ENCODE data around the gene DET1.
"Not testable (repeated sequence)": the region's sequence is repeated elsewhere in the genome, so short reads cannot be mapped to it uniquely, and the experiment has no call there.

DET1 gene

GRCh38 chr15:88533376-88533775, 13.1 kb downstream of the DET1 start:
- Mint-ChIP-seq H3K9me3 (peaks cover 16% of the 10 kb centered on the region), H3K27me3 (no peaks in the 10 kb centered on the region), H3K36me3 (ENCODE audit: low read depth) (peaks cover 40% of the 10 kb centered on the region), H3K4me1 (ENCODE audit: low read depth) (peaks cover 6% of the 10 kb centered on the region), H3K4me3 (no peak overlapping the region), H3K27ac (no peak overlapping the region)
- intact Hi-C loops (cut with micrococcal nuclease), result no loop called here

DNA sequence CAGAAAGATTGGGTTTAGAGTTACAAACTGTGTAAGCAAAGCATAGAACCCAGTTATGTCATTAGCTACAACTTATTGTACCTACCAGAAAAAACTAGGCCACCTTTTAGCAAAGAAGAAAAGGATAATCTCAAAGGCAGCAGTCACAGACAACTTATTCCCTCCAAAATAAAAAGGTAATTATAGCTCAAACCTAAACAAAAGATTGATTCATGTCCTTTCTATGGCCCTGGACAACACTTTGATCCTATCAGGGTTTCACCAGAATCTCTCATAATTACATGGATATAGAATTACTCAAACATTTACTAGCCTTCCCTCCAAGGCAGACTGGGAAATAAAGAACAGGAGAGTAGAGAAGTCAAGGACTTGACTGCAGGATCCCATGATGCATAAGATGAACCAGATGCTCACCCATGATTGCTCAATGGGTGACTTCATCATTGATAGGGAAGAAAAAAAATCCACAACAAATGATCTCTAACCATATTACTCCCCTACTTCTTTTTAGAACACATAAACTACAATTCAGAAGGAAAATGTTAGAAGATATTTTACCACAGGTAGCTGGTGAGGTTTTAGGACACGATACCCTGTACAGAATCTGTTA, 17.4 kb downstream of the DET1 start:
- Mint-ChIP-seq H3K4me3 (no peak overlapping the region), H3K27me3 (no peaks in the 10 kb centered on the region), H3K9me3 (no peaks in the 10 kb centered on the region), H3K36me3 (ENCODE audit: low read depth) (peaks cover 67% of the 10 kb centered on the region), H3K4me1 (ENCODE audit: low read depth) (no peaks in the 10 kb centered on the region), H3K27ac (no peak overlapping the region)
- intact Hi-C loops (cut with micrococcal nuclease), result no loop called here

GRCh38 chr15:88526247-88526879, 20.1 kb downstream of the DET1 start:
- intact Hi-C loops (cut with micrococcal nuclease), result no loop called here
- H3K4me3 Mint-ChIP-seq, result no peak overlapping the region
- H3K27me3 Mint-ChIP-seq, result no peaks in the 10 kb centered on the region
- H3K36me3 Mint-ChIP-seq (ENCODE audit: low read depth), result peaks cover 79% of the 10 kb centered on the region
- no peak overlapping the region for H3K27ac Mint-ChIP-seq
- no peaks in the 10 kb centered on the region for H3K4me1 Mint-ChIP-seq (ENCODE audit: low read depth)
- H3K9me3 Mint-ChIP-seq, result no peaks in the 10 kb centered on the region

- H3K9me3 Mint-ChIP-seq, result no peaks in the 10 kb centered on the region
- no peaks in the 10 kb centered on the region for H3K27me3 Mint-ChIP-seq
- H3K4me1 Mint-ChIP-seq (ENCODE audit: low read depth), result no peaks in the 10 kb centered on the region
- intact Hi-C loops (cut with micrococcal nuclease), result no loop called here
- H3K36me3 Mint-ChIP-seq (ENCODE audit: low read depth), result peaks cover 69% of the 10 kb centered on the region
- H3K4me3 Mint-ChIP-seq, result no peak overlapping the region
- no peak overlapping the region for H3K27ac Mint-ChIP-seq
Observed at GRCh38 chr15:88525418-88525817, 21.1 kb downstream of the DET1 start.

DNA sequence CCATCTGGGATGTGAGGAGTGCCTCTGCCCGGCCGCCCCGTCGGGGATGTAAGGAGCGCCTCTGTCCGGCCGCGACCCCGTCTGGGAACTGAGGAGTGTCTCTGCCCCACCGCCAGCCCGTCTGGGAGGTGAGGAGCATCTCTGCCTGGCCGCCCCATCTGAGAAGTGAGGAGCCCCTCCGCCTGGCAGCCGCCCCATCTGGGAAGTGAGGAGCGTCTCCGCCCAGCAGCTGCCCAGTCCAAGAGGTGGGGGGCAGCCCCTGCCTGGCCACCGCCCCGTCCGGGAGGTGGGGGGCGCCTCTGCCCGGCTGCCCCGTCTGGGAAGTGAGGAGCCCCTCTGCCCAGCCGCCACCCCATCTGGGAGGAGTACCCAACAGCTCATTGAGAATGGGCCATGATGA, 22.4 kb downstream of the DET1 start:
- H3K4me3 Mint-ChIP-seq; H3K4me1 Mint-ChIP-seq (ENCODE audit: low read depth); H3K27ac Mint-ChIP-seq; intact Hi-C loops (cut with micrococcal nuclease); H3K27me3 Mint-ChIP-seq; H3K9me3 Mint-ChIP-seq: not testable (repeated sequence)
- H3K36me3 Mint-ChIP-seq (ENCODE audit: low read depth), result peaks cover 56% of the 10 kb centered on the region

DNA sequence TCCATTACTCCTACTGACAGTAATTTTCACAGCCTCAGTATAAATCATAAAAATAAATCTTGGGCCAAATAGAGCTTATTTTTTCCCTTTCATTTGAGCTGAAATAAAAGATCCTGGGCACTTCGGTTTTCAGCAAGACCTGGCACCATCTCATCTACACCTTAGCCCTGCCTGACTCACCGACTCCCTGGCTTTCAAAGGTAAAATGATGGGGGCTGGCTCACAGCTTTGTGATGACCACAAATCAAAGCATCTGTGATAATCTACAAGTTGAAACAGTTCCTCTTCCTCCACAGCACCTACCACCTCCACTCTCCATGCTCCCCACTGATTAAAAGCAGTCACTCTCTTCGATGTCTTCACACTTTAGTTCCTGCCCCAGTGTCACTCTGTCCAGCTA, 27.6 kb downstream of the DET1 start:
- H3K36me3 Mint-ChIP-seq (ENCODE audit: low read depth), result peaks cover 13% of the 10 kb centered on the region
- no peak overlapping the region for H3K27ac Mint-ChIP-seq
- no peaks in the 10 kb centered on the region for H3K27me3 Mint-ChIP-seq
- no peaks in the 10 kb centered on the region for H3K4me1 Mint-ChIP-seq (ENCODE audit: low read depth)
- no peak overlapping the region for H3K4me3 Mint-ChIP-seq
- intact Hi-C loops (cut with micrococcal nuclease), result no loop called here
- H3K9me3 Mint-ChIP-seq, result no peaks in the 10 kb centered on the region

- H3K27me3 Mint-ChIP-seq, result no peaks in the 10 kb centered on the region
- peaks cover 12% of the 10 kb centered on the region for H3K4me1 Mint-ChIP-seq (ENCODE audit: low read depth)
- H3K36me3 Mint-ChIP-seq (ENCODE audit: low read depth), result peaks cover 38% of the 10 kb centered on the region
- intact Hi-C loops (cut with micrococcal nuclease), result no loop called here
- no peaks in the 10 kb centered on the region for H3K9me3 Mint-ChIP-seq
- H3K4me3 Mint-ChIP-seq, result no peak overlapping the region
- H3K27ac Mint-ChIP-seq, result no peak overlapping the region
Observed at GRCh38 chr15:88513195-88513594, 33.3 kb downstream of the DET1 start.

- Mint-ChIP-seq H3K9me3 (no peaks in the 10 kb centered on the region), H3K4me3 (no peak overlapping the region), H3K27me3 (no peaks in the 10 kb centered on the region), H3K36me3 (ENCODE audit: low read depth) (peaks cover 39% of the 10 kb centered on the region), H3K27ac (no peak overlapping the region), H3K4me1 (ENCODE audit: low read depth) (peaks cover 13% of the 10 kb centered on the region)
- intact Hi-C loops (cut with micrococcal nuclease), result no loop called here
Observed at GRCh38 chr15:88512601-88513000, 33.9 kb downstream of the DET1 start.

DNA sequence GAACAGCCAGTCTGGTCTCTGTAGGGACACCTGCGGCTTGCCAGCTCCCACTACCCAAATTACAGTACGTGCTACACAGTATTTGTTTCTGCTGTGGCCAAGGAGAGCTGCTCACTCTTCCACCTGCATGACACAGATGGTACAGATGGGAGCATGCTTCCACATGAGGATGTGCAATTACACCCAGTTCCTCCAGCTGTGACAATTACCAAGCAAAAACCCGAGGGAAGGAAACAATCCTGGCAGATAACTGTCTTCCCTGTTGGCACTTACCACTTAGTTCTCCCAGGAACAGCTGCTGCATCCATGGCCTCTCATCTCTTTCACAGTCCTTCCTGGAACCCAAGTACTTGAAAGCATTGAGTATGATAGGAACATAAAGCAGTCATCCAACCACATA, 34.4 kb downstream of the DET1 start:
- H3K36me3 Mint-ChIP-seq (ENCODE audit: low read depth), result peaks cover 44% of the 10 kb centered on the region
- intact Hi-C loops (cut with micrococcal nuclease), result no loop called here

DNA sequence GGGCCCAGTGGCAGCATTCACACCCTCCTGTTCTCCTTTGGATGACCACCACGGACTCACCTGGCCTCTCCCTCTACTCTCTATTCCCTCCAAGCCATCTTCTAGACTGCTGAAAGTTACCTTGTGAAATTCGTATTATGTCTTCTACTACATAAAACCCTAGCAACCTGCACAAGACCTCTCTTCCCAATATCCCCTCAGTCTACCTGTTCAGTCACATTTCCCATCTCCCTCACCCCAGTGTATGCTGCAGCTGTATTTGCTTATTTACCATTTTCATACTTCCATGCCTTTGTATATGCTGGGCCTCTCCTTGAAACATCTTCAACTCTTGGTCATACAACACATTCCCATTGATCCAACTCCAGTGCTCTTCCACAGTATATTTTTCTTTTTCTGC, 35.3 kb downstream of the DET1 start:
- Mint-ChIP-seq H3K4me3 (no peak overlapping the region), H3K9me3 (no peaks in the 10 kb centered on the region), H3K4me1 (ENCODE audit: low read depth) (peaks cover 13% of the 10 kb centered on the region), H3K36me3 (ENCODE audit: low read depth) (peaks cover 46% of the 10 kb centered on the region), H3K27ac (no peak overlapping the region), H3K27me3 (no peaks in the 10 kb centered on the region)
- intact Hi-C loops (cut with micrococcal nuclease), result no loop called here

More for the DNA sequence above, 34.4 kb downstream of the DET1 start:
- no peaks in the 10 kb centered on the region for H3K9me3 Mint-ChIP-seq
- H3K4me3 Mint-ChIP-seq, result no peak overlapping the region
- H3K27ac Mint-ChIP-seq, result no peak overlapping the region
- H3K27me3 Mint-ChIP-seq, result no peaks in the 10 kb centered on the region
- peaks cover 13% of the 10 kb centered on the region for H3K4me1 Mint-ChIP-seq (ENCODE audit: low read depth)

GRCh38 chr15:88509964-88510363, 36.5 kb downstream of the DET1 start:
- Mint-ChIP-seq H3K27ac (no peak overlapping the region), H3K4me3 (no peak overlapping the region), H3K9me3 (no peaks in the 10 kb centered on the region), H3K27me3 (no peaks in the 10 kb centered on the region), H3K36me3 (ENCODE audit: low read depth) (peaks cover 46% of the 10 kb centered on the region), H3K4me1 (ENCODE audit: low read depth) (peaks cover 13% of the 10 kb centered on the region)
- intact Hi-C loops (cut with micrococcal nuclease), result no loop called here

DNA sequence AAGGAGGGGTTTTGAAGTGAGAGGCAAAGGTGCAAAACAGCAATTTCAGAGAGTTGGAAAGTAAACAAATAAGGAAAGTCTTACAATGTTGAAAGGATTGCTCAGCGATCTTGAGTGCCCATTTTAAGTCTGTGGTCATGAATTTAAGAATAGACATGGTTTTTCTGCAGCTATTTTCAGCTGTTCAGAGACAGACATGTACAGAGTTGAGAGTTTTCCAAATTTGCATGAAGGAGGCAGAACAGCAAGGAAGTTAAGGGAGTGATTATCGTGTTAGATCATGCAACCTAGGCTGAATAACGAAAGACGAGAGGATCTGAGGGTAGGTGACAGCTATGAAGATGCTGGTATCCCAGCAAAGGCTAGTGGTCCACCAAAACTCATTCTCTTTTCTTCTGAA, 37.2 kb downstream of the DET1 start:
- peaks cover 46% of the 10 kb centered on the region for H3K36me3 Mint-ChIP-seq (ENCODE audit: low read depth)
- H3K27me3 Mint-ChIP-seq, result no peaks in the 10 kb centered on the region
- H3K9me3 Mint-ChIP-seq, result no peaks in the 10 kb centered on the region
- intact Hi-C loops (cut with micrococcal nuclease), result no loop called here
- H3K4me3 Mint-ChIP-seq, result no peak overlapping the region
- peaks cover 13% of the 10 kb centered on the region for H3K4me1 Mint-ChIP-seq (ENCODE audit: low read depth)
- H3K27ac Mint-ChIP-seq, result no peak overlapping the region

DNA sequence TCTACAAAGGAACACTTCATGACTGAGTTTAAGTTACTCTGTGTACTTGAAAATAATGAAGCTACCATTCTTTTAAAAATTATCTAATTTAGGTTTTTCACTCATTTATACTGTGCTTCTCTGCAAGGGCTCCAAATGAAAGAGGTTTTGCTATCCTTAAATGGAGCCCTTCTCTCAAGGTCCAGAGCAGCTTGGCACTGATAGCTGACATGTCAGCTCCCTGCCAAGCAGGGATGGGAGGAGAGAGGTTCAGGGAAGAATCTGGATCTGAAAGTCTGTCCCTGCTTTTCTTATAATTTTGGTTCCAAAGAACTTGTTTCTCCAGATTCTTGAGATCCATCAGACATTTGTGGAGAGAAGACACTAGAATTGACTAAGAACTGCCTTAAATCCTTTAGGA, 39.9 kb downstream of the DET1 start:
- Mint-ChIP-seq H3K27me3 (no peaks in the 10 kb centered on the region), H3K27ac (no peak overlapping the region), H3K36me3 (ENCODE audit: low read depth) (peaks cover 43% of the 10 kb centered on the region), H3K9me3 (no peaks in the 10 kb centered on the region), H3K4me1 (ENCODE audit: low read depth) (peaks cover 13% of the 10 kb centered on the region), H3K4me3 (no peak overlapping the region)
- intact Hi-C loops (cut with micrococcal nuclease), result no loop called here

DNA sequence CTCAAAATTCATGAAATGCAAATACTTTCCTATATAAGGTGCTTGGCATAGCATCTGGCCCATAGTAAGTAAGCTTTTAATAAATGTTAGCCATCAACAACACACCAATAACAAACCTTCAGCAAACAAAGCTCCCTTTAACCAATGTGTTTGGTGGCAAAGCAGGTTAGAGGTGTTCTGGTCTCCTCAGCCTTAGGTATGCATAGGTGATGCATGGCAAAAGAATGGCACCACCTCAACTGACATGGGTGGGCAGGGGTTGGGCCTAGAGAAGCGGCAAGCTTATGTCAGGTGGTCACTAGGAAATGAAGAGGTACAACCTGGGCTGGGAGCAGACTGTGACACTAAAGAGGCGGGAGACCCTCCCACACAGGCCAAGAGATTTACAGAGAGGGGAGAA, 40.8 kb downstream of the DET1 start:
- Mint-ChIP-seq H3K4me3 (no peak overlapping the region), H3K27ac (no peak overlapping the region)
- intact Hi-C loops (cut with micrococcal nuclease), result no loop called here

DNA sequence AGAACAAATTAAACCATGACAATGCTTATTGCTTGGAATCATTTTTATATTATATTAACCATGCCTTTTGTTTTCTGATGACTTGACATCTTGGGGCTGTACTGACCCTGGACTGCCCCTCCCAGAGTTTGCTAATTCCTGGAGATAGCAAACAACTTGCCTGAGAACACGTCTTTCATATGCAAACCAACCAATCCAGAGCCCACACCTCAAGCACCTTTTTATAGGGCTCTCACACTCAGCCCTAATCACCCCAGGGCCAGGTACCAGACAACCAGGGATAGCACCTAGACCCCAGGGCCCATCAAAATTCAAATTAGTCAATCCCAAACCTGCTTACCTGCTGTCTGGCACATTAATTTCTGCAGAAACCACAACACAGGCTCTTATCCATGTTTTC, 42.0 kb downstream of the DET1 start:
- H3K4me3 Mint-ChIP-seq, result no peak overlapping the region
- H3K4me1 Mint-ChIP-seq (ENCODE audit: low read depth), result peaks cover 13% of the 10 kb centered on the region
- H3K27ac Mint-ChIP-seq, result no peak overlapping the region
- intact Hi-C loops (cut with micrococcal nuclease), result no loop called here
- H3K9me3 Mint-ChIP-seq, result no peaks in the 10 kb centered on the region
- no peaks in the 10 kb centered on the region for H3K27me3 Mint-ChIP-seq
- H3K36me3 Mint-ChIP-seq (ENCODE audit: low read depth), result peaks cover 24% of the 10 kb centered on the region

More for the DNA sequence above, 40.8 kb downstream of the DET1 start:
- Mint-ChIP-seq H3K27me3 (no peaks in the 10 kb centered on the region), H3K36me3 (ENCODE audit: low read depth) (peaks cover 34% of the 10 kb centered on the region), H3K9me3 (no peaks in the 10 kb centered on the region), H3K4me1 (ENCODE audit: low read depth) (peaks cover 13% of the 10 kb centered on the region)

Data from dendritic cell treated with granulocyte-macrophage colony-stimulating factor and Interleukin-4, amounts not matched to agents 40 ng/mL and 50 ng/mL, for 4 days (primary cell).